ENCODE data around the gene SUCLA2. TPM values are rescaled to one million over a fixed set of nuclear protein-coding genes. Genes with fewer than 3 reads are reported as not detected.

Gene SUCLA2
- total and polyA plus RNA-seq, 8 donors = 35.7 to 74.0 (median 60.8) TPM

DNA sequence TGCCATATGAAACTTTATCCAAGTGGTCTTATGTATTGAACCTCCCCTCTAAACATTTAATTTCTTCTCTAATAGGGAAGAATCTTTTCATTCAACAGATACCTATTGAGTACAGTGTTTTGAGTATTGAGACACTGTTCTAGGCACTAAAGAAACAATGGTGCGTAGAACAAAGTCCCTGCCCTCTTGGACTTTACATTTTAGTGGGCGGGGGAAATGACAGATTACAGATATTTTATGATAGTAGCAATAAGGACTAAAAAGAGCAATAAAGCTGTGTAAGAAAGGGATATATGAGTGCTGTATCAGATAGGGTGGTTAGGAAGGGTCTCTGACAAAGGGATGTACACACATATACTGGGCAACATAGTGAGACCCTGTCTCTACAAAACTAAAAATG is 41.8 kb upstream of the SUCLA2 start:
- no peaks in the 10 kb centered on the region for H3K27me3 ChIP-seq
- no peak for TF ChIP-seq CTCF (IDR thresholded peaks at IDR 0.05)
- ATAC-seq (no peak), DNase-seq (no peak)
- H3K9me3 ChIP-seq = no peaks in the 10 kb centered on the region
- no peak overlapping the region for H3K27ac ChIP-seq
- intact Hi-C loops (cut with DNase I) = no loop called here
- H3K36me3 ChIP-seq = peaks cover 0 to 28% of the 10 kb centered on the region in 2 donors
- peaks cover 0 to 11% of the 10 kb centered on the region in 2 donors for H3K4me1 ChIP-seq
- no peak overlapping the region for H3K4me3 ChIP-seq

DNA sequence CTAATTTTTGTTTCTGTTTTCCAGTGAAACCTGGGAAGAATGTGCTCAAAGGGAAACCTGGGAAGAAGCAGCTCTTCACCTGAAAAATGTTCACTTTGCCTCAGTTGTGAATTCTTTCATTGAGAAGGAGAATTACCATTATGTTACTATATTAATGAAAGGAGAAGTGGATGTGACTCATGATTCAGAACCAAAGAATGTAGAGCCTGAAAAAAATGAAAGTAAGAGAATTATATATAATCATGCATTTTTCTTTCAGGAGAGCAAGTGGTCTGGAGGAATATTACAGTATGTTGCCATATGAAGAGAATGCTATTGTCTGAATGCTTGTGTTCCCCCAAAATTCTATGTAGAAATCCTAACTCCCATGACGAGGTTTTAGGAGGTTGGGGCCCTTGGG is 39.8 kb upstream of the SUCLA2 start:
- no peak for TF ChIP-seq CTCF (IDR thresholded peaks at IDR 0.05)
- Histone ChIP-seq H3K4me1 (peaks cover 8 to 19% of the 10 kb centered on the region in 2 donors), H3K4me3 (no peak overlapping the region), H3K36me3 (peaks cover 0 to 14% of the 10 kb centered on the region in 2 donors), H3K27me3 (no peaks in the 10 kb centered on the region), H3K27ac (no peak overlapping the region), H3K9me3 (no peaks in the 10 kb centered on the region)
- no peak for ATAC-seq
- intact Hi-C loops (cut with DNase I) = no loop called here
- DNase-seq = no peak

- H3K27ac ChIP-seq = no peak overlapping the region
- intact Hi-C loops (cut with DNase I) = no loop called here
- no peaks in the 10 kb centered on the region for H3K9me3 ChIP-seq
- no peak for TF ChIP-seq CTCF (IDR thresholded peaks at IDR 0.05)
- ATAC-seq (no peak), DNase-seq (no peak)
- H3K4me1 ChIP-seq = peaks cover 8 to 19% of the 10 kb centered on the region in 2 donors
- H3K36me3 ChIP-seq = peaks cover 0 to 14% of the 10 kb centered on the region in 2 donors
- no peaks in the 10 kb centered on the region for H3K27me3 ChIP-seq
- H3K4me3 ChIP-seq = no peak overlapping the region
Observed at GRCh38 chr13:48040049-48040448, 39.0 kb upstream of the SUCLA2 start.

DNA sequence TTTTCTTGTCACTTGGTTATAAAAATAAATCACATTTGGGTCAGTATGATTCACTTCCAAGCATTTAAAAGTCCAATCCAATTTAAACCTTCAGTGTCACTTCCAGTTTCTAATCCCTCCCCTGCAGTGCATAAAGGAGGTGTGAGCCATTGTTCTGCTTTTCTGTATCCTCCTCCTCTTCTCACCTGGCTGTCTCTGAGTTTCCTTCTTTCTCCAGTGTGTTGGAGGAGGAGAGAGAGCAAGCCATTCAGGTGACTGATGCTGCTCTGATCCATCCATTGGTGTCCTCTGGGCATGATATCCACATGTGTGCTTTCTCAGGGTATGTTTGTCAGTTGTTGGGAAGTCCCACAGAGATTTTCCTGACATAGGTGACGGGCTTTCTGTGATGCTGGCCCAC is 37.7 kb upstream of the SUCLA2 start:
- Histone ChIP-seq H3K36me3 (peaks cover 0 to 14% of the 10 kb centered on the region in 2 donors), H3K27me3 (no peaks in the 10 kb centered on the region), H3K4me3 (peak overlapping the region in 1 of 2 donors; percentile 63), H3K9me3 (no peaks in the 10 kb centered on the region), H3K27ac (no peak overlapping the region), H3K4me1 (peaks cover 8 to 19% of the 10 kb centered on the region in 2 donors)
- TF ChIP-seq CTCF (IDR thresholded peaks at IDR 0.05) = no peak
- DNase-seq (no peak), ATAC-seq (no peak)
- intact Hi-C loops (cut with DNase I) = no loop called here

DNA sequence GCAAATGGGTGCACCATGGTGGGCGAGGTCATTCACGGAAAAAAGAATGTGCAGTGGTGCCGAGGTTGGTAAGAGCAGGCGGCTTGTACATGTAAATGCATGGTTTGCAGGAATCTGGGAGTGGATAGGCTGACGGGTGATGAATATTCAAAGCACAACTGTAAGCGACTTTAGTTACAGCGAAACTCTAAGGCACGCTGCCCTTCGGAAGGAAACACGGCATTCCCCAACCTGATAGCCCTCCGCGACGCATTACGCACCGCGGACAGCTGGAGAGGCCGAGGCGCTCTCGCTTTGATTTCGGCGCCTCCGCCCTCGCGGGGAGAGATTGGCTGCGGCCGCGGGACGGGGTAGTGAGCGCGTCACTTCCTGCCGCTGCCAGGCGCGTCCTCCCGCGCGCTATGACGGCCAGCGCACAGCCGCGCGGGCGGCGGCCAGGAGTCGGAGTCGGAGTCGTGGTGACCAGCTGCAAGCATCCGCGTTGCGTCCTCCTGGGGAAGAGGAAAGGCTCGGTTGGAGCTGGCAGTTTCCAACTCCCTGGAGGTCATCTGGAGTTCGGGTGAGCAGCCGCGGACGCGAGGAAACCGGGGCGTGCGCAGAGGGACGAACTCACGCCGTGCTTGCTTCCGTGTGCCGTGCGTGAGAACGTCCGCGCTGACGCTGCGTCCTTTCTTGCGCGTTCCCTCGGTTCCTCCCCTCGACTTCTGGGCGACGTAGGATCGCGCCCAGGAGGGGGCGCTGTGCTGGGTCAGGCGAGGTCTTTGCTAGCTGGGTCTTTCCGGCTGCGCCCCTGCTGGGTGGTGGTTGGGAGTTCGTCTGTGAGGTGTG is 36.5 kb upstream of the SUCLA2 start, which contains the start of gene NUDT15:
Gene NUDT15, plus strand, starts transcription at position 381 of the 828 bp plus-strand sequence. Its CDS starts 21 bp downstream, at position 402.
- ATAC-seq (peak; percentile 99), DNase-seq (peak; percentile 95 to 99 (median 98))
- intact Hi-C loops (cut with DNase I) = no loop called here
- TF ChIP-seq CTCF (IDR thresholded peaks at IDR 0.05) = peak; percentile 91 to 98
- H3K9me3 ChIP-seq = peaks cover 0 to 3% of the 10 kb centered on the region in 2 donors
- peaks cover 8 to 19% of the 10 kb centered on the region in 2 donors for H3K4me1 ChIP-seq
- no peaks in the 10 kb centered on the region for H3K27me3 ChIP-seq
- peak within 1 kb of the TSS; percentile 63 to 68 for H3K4me3 ChIP-seq
- peaks cover 0 to 14% of the 10 kb centered on the region in 2 donors for H3K36me3 ChIP-seq
- H3K27ac ChIP-seq = peak within 1 kb of the TSS; percentile 98 to 99

Measured in left lung (tissue), 10 donors.